H1 (cell line): ENCODE data around the gene EGR1. TPM values are rescaled to one million over a fixed set of nuclear protein-coding genes. Genes with fewer than 3 reads are reported as not detected.

Experiments used
- BCL11A ChIP-seq, 2 experiments: IDR thresholded peaks; one replicate each; pipeline ENCODE4 v1.6.1; 2011; ENCODE audit warnings: low read depth in 2 of 2, low read length in 2 of 2, mild to moderate bottlenecking in 2 of 2
- JUND ChIP-seq: IDR thresholded peaks from 2 replicates; pipeline ENCODE4 v1.6.1; 2011; ENCODE audit warnings: mild to moderate bottlenecking, improper control_type of control experiment, low read length
- SIN3A ChIP-seq, 2 experiments: IDR thresholded peaks in 1 of 2; conservative IDR thresholded peaks in 1 of 2; 2 replicates each; pipeline ENCODE4 v1.6.1; 2011 to 2012; ENCODE audit warnings: low read length in 2 of 2, improper control_type of control experiment in 1 of 2, low read depth in 1 of 2, mild to moderate bottlenecking in 1 of 2
- YY1 ChIP-seq: IDR thresholded peaks from 2 replicates; pipeline ENCODE4 v1.6.1; 2011; ENCODE audit warnings: low read depth, mild to moderate bottlenecking, low read length
- polyA plus RNA-seq, 7 experiments: library from polyadenylated mRNA; depleted of rRNA in 3 of 7; stranded (reverse) in 5 of 7; unstranded in 2 of 7; fragments of >200 nt in 5 of 7; fragments of 200-250 nt in 2 of 7; gene quantifications; 1 replicate in 5 of 7; 2 replicates in 1 of 7; 4 replicates in 1 of 7; pipeline versions ENCODE4 v1.2.1 to v1.2.3, GENCODE V29; 2011 to 2013; ENCODE audit warnings: missing spikeins in 2 of 7, mixed read lengths in 2 of 7
- total RNA-seq: library from RNA; stranded (reverse); fragmentation: NEBNext Ultra II Directional; extraction: Animal tissue kit (Norgen Biotek cat#: 25700); gene quantifications from 2 replicates; pipeline ENCODE4 v1.2.1, GENCODE V29; 2021

Gene EGR1
- total and polyA plus RNA-seq, 2 of the 8 experiments (the other 6 are each of a cell fraction or from before 2014, with no cell fraction given): 16.2 to 35.5 TPM

DNA sequence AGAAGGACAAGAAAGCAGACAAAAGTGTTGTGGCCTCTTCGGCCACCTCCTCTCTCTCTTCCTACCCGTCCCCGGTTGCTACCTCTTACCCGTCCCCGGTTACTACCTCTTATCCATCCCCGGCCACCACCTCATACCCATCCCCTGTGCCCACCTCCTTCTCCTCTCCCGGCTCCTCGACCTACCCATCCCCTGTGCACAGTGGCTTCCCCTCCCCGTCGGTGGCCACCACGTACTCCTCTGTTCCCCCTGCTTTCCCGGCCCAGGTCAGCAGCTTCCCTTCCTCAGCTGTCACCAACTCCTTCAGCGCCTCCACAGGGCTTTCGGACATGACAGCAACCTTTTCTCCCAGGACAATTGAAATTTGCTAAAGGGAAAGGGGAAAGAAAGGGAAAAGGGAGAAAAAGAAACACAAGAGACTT is 2.4 kb downstream of the EGR1 start (continued):
- TF ChIP-seq YY1 (no peak), BCL11A (IDR thresholded peaks at IDR 0.05; ENCODE audit: low read depth in 2 of 2, low read length in 2 of 2) (no peak), SIN3A (conservative IDR thresholded peaks at IDR 0.05 in 1 of 2, IDR thresholded peaks at IDR 0.05 in 1 of 2; ENCODE audit: low read depth in 1 of 2, low read length in 2 of 2) (no peak), JUND (no peak)
